SK-N-SH (cell line): ENCODE results near the gene DMAC1.

Experiments
- CHD2 ChIP-seq: fragments of 150-350 bp; IDR thresholded peaks from 2 replicates; pipeline ENCODE4 v1.6.1; 2018; ENCODE audit warnings: low read length; ENCODE audit not compliant: partially characterized antibody
- EP300 ChIP-seq, 2 experiments: IDR thresholded peaks; 2 replicates each; pipeline versions ENCODE4 v1.4.0 to v1.6.1; 2012; ENCODE audit warnings: borderline replicate concordance in 1 of 2, low read depth in 1 of 2, low read length in 1 of 2
- EZH2phosphoT487 ChIP-seq: fragments of 200-600 bp; sonication (generic); IDR thresholded peaks from 2 replicates; pipeline ENCODE4 v1.6.1; 2017; ENCODE audit warnings: low read depth, mixed run types, mild to moderate bottlenecking, antibody characterized with exemption, moderate library complexity, borderline replicate concordance
- POLR2AphosphoS5 ChIP-seq: IDR thresholded peaks from 2 replicates; pipeline ENCODE4 v1.6.1; 2012; ENCODE audit warnings: low read depth, low read length
- TAF1 ChIP-seq: IDR thresholded peaks from 2 replicates; pipeline ENCODE4 v1.6.1; 2012; ENCODE audit warnings: low read depth, mild to moderate bottlenecking, low read length, moderate library complexity, borderline replicate concordance
- TCF12 ChIP-seq: IDR thresholded peaks from 2 replicates; pipeline ENCODE4 v1.4.0; 2012
- TF ChIP-seq, protein P1 (sequence below): fragments of 200-600 bp; sonication (generic); IDR thresholded peaks from 2 replicates; pipeline ENCODE4 v1.6.1; 2017; ENCODE audit warnings: antibody characterized with exemption, mild to moderate bottlenecking, moderate library complexity
- TF ChIP-seq, protein P2 (sequence below): fragments of 150-350 bp; IDR thresholded peaks from 2 replicates; pipeline ENCODE4 v1.6.1; 2016; ENCODE audit warnings: mild to moderate bottlenecking, low read depth, low read length

DNA sequence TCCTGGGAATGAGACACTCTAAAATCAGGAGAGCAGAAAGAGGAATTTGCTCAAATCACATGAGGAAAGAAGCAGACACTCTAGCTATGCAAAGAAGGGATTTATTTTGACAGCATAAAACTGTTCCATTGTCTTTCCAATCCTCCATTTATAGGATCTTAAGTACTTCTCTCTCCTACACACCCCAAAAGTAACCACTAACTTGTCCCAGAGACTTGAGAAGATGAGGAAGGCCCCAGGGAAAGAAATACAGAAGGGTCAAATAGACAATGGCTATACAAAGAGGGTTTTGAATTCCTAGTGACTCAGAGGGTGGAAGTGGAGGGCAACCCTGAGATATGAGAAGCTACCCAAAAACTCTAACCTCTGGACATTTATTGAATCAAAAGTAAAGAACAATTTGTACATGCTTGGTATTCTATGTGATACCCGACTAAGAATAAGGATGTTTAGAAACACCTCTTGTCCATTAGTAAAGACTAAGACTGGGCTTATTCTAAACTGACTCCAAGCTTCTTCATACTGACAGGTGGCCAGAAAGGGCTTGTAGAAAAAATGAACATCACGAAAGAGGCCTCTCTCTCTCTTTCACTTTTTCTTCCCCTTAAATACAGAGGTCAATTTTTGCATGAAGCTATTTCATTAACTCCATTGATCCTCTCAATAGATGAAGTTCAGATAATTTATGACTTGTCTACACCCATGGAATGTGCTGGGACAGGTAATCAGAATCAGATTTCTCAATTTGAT lies 20.6 kb downstream of the DMAC1 start:
- no peak for TF ChIP-seq TAF1
- TF ChIP-seq, protein P1, sequence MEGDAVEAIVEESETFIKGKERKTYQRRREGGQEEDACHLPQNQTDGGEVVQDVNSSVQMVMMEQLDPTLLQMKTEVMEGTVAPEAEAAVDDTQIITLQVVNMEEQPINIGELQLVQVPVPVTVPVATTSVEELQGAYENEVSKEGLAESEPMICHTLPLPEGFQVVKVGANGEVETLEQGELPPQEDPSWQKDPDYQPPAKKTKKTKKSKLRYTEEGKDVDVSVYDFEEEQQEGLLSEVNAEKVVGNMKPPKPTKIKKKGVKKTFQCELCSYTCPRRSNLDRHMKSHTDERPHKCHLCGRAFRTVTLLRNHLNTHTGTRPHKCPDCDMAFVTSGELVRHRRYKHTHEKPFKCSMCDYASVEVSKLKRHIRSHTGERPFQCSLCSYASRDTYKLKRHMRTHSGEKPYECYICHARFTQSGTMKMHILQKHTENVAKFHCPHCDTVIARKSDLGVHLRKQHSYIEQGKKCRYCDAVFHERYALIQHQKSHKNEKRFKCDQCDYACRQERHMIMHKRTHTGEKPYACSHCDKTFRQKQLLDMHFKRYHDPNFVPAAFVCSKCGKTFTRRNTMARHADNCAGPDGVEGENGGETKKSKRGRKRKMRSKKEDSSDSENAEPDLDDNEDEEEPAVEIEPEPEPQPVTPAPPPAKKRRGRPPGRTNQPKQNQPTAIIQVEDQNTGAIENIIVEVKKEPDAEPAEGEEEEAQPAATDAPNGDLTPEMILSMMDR = no peak
- no peak for TF ChIP-seq EP300 (IDR thresholded peaks at IDR 0.05; ENCODE audit: borderline replicate concordance in 1 of 2, low read depth in 1 of 2, low read length in 1 of 2)
- TF ChIP-seq, protein P2, sequence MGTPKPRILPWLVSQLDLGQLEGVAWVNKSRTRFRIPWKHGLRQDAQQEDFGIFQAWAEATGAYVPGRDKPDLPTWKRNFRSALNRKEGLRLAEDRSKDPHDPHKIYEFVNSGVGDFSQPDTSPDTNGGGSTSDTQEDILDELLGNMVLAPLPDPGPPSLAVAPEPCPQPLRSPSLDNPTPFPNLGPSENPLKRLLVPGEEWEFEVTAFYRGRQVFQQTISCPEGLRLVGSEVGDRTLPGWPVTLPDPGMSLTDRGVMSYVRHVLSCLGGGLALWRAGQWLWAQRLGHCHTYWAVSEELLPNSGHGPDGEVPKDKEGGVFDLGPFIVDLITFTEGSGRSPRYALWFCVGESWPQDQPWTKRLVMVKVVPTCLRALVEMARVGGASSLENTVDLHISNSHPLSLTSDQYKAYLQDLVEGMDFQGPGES = no peak
- no peak for TF ChIP-seq EZH2phosphoT487
- no peak for TF ChIP-seq POLR2AphosphoS5
- TF ChIP-seq CHD2 = no peak
- no peak for TF ChIP-seq TCF12
